HG02943 (cell line): ENCODE results near the gene C11orf24.
"Not testable (repeated sequence)": the region's sequence is repeated elsewhere in the genome, so short reads cannot be mapped to it uniquely, and the experiment has no call there.

Experiments used
- ATAC-seq: cut with Tn5 transposase; IDR thresholded peaks from one replicate; pipeline ENCODE4 v1.9.1; 2021; ENCODE audit warnings: mild to moderate bottlenecking, low read depth, moderate library complexity; ENCODE audit not compliant: unreplicated experiment

The C11orf24 gene

DNA sequence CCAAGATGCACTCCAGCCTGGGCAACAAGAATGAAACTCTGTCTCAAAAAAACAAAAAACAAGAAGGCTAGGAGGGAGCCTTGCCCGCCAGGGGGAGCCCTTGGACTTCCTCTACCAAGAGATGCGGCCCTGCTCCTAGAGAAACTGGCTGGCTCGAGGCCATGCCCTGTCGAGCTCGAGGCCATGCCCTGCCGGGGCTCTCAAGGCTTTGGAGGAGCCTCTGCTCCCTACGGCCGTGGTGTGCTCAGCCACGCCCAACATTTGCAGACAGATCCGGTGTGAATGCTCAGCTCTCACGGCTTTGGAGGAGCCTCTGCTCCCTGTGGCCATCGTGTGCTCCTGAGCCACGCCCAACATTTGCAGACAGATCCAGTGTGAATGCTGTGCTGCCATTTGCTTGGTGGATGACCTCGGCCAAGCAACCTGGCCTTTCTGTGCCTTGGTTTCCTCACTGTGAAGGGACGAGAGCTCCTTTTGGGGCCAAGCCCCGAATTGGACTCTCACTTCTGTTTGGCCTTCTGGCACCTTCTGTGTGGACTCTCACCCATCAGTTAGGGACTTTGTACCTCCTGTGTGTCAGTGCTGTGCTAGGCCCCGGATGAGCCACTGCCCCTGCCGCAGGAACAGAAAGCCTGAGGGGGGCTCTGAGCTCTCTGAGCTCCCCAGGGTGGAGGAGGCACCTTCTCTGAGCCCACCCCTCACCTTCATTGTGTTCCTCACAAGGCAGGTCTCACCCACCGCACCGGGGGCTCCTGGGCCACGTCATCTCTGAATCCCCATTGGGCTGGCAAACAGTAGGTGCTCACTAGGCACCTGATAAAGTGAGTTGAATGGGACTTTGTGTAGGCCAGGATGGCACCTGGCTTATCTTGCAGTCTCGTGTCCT, 14.1 kb downstream of the C11orf24 start:
- ATAC-seq, result no peak

GRCh38 chr11:68256331-68256741, 15.4 kb downstream of the C11orf24 start:
- no peak for ATAC-seq

- no peak for ATAC-seq
Observed at GRCh38 chr11:68255526-68255925, 16.2 kb downstream of the C11orf24 start.

GRCh38 chr11:68254421-68254820, 17.4 kb downstream of the C11orf24 start:
- ATAC-seq, result no peak

DNA sequence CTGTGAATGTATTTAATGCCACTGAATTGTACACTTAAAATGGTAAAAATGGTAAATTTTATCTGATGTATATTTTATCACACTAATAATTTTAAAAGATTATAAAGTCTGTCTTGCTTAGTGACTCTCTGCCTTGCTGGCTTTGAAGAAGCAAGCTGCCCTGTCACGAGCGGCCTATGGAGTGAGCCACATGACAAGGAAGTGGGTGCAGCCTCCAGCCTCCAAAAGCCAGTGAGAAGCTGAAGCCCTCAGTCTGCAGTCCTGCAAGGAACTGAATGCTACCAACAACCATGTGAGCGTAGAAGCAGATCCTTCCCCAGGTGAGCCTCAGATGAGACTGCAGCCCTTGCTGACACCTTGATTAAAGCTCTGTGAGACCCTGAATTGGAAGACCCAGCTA, 20.0 kb downstream of the C11orf24 start:
- no peak for ATAC-seq

DNA sequence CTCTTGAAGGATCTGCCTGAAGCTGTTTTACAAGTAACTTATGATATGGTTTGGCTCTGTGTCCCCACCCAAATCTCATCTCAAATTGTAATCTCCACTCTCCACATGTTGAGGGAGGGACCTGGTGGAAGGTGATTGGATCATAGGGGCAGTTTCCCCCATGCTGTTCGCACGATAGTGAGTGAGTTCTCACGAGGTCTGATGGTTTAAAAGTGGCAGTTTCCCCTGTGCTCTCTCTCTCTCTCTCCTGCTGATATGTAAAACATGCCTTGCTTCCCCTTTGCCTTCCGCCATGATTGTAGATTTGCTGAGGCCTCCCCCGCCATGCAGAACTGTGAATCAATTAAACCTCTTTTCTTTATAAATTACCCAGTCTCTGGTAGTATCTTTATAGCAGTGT, 26.9 kb downstream of the C11orf24 start:
- not testable (repeated sequence) for ATAC-seq

- ATAC-seq, result not testable (repeated sequence)
Observed at GRCh38 chr11:68243847-68244246, 27.9 kb downstream of the C11orf24 start.

- no peak for ATAC-seq
Observed at GRCh38 chr11:68242616-68243015, 29.2 kb downstream of the C11orf24 start.

- ATAC-seq, result no peak
Observed at GRCh38 chr11:68231621-68232020, 40.2 kb downstream of the C11orf24 start.

- no peak for ATAC-seq
Observed at GRCh38 chr11:68229601-68230000, 42.2 kb downstream of the C11orf24 start.

- no peak for ATAC-seq
Observed at GRCh38 chr11:68226421-68226820, 45.4 kb downstream of the C11orf24 start.

GRCh38 chr11:68224606-68225005, 47.2 kb downstream of the C11orf24 start:
- ATAC-seq, result no peak

- ATAC-seq, result no peak
Observed at GRCh38 chr11:68223275-68223674, 48.5 kb downstream of the C11orf24 start.

- no peak for ATAC-seq
Observed at GRCh38 chr11:68221406-68221805, 50.4 kb downstream of the C11orf24 start.

DNA sequence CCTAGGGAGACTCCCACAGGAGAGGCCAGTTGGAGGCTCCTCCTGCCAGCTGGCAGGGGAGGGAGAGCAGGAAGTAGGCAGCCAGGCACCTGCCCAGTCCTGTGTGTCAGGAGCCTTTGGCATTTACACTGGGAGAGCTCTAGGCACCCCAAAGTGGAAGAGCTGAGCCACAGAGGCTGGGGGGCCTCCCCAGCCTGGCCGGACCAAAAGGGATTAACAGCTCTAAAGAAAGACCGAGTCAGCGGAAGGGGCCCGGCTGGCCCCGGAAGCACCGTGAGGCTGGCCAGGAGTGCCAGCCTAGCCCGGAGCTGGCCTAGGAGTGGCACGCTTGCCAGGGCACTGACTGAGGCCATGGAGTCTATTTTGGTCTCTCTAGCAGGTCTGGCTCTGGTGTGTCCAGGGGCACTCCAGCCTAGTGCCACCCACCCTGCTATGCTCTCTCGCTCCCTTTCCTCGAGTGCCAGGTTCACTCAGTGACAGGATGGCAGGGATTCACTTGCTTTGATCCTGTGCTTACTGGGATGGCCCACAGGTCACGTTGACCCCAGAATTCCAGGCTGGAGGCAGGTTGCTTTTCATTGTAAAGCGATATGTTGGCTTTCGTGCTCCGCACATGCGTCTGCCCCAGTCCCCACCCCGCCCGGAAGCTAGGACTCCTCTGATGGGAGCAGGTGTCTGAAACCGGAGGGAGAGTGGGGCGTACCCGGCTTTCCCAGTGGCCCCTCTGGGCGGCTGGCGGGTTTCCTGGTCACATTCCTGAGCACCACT, 55.4 kb downstream of the C11orf24 start:
- ATAC-seq, result no peak

DNA sequence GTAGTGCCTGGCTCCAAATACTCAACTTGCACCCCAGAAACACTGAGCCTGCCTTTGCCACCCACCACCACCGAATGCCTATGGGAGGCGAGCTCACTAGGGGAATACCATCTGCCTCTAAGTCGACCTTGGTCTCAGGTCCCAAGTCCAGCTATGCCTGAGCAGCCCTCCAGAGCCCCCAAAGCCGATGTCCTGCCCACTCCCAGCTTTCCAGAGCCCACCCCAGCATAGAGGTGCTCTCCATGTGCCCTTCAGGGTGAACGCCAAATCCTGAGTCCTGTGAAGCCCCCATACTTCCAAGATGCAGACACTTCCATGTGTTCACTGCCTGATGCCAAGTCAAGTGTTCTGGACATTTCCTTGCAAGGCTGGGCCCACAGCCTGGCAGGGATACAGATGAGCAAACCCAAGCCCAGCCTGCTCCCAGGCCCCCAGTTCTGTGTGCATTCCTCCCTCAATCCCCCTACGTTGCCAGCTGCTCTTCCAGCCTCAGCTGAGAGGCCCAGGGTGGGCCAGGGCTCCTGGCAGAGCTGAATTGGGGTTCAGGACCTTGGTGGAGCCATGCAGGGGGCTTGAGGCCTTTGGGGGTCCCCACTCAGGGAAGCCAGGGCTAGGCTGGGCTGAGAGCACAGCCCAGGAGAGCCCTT, 56.1 kb downstream of the C11orf24 start:
- no peak for ATAC-seq

- no peak for ATAC-seq
Observed at GRCh38 chr11:68215087-68215445, 56.7 kb downstream of the C11orf24 start.

- no peak for ATAC-seq
Observed at GRCh38 chr11:68214173-68215086, 57.3 kb downstream of the C11orf24 start.

- ATAC-seq, result no peak
Observed at GRCh38 chr11:68213555-68214172, 58.1 kb downstream of the C11orf24 start.

DNA sequence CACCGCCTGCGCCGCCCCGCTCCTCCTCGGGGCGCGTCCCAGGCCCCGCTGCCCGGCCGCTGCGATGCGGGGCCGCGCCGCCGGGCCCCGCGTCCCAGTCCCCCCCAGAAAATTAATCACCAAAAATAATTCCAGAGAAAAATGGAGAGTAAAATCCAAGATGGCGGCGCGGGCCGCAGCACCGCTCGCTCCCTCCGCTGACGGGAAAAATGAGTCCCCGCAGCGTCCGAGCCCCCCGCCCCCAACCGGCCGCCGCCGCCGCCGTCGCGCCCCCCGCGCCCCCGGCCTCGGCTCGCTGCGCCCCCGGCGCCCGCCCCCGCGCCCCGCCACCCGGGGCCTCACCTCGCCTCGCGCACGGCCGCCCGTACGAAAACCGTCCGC, 58.6 kb downstream of the C11orf24 start, which contains the start of gene KMT5B:
Gene KMT5B (minus strand): TSS at position 162 of the 381 bp plus-strand sequence. CDS start 23,220 bp downstream, outside the sequence.
- ATAC-seq, result no peak
